GM18508 (cell line): ENCODE results near the gene CTCFL.
"Not testable (repeated sequence)": the region's sequence is repeated elsewhere in the genome, so short reads cannot be mapped to it uniquely, and the experiment has no call there.

Experiments
- ATAC-seq: cut with Tn5 transposase; IDR thresholded peaks from one replicate; pipeline ENCODE4 v1.9.1; 2021; ENCODE audit warnings: moderate number of reproducible peaks; ENCODE audit not compliant: insufficient read depth, unreplicated experiment

The CTCFL gene

DNA sequence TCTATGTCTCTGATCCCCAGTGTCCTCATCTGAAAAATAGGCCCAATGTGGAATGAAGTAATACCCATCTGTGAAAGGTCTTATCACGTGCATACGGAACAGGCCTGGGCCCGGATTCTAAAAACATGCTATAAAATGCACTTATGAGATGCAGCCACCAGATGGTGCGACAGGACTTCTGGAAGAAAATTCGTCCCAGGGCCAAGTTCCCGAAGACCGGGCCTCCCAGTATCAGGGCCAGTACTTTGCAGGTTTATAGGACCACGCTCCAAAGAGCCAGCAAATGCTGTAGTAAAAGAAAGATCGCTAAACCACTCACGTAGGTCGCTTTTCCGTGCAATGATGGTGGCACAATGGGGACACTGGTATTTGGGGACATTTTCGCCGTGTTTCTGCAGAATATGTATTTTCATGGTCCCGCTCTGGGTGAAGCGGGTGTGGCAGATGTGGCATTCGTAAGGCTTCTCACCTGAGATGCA is 10.6 kb downstream of the CTCFL start:
- no peak for ATAC-seq

DNA sequence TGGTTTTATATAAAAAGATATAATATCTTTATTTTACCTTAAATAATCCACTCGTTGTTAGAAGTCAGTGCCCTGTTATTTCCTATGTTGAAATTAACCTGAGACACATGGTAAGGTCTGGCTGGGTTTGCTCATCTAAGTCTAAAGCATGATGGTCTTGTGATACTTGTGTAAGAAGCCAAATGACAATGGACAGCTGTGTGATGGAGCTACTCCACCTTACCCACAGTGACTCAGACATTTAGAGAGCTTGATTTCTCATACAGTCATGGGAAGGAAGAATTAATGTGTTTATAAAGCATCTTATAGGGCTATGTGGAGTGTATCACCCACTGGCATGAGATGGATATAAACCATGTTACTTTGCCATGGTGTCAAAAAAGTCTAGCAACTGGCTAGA is 11.7 kb downstream of the CTCFL start:
- no peak for ATAC-seq

GRCh38 chr20:57512432-57512831 is 12.5 kb downstream of the CTCFL start:
- ATAC-seq = no peak

GRCh38 chr20:57511709-57512108 is 13.2 kb downstream of the CTCFL start:
- not testable (repeated sequence) for ATAC-seq

GRCh38 chr20:57509665-57510237 is 15.2 kb downstream of the CTCFL start:
- no peak for ATAC-seq

DNA sequence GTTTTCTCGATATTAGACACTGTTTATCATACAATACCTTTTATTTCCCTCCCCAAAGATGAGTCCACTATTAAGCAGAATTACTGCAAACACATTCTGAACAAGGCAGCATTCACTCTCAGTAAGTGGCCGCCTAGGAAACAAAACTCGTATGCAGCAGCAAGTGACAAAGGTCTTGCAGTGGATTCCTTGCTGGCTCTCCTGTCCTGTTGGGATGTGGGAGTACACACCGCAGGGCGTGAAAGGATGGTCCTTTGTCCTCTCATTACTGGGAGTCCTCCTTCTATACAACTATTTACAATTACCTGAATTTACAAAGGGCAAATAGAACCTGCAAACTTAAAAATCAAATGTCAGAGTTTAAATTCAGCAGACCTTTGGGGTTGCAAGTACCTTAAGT is 16.1 kb downstream of the CTCFL start:
- ATAC-seq = no peak

- no peak for ATAC-seq
These were observed 16.6 kb downstream of the CTCFL start for GRCh38 chr20:57508381-57508780.

DNA sequence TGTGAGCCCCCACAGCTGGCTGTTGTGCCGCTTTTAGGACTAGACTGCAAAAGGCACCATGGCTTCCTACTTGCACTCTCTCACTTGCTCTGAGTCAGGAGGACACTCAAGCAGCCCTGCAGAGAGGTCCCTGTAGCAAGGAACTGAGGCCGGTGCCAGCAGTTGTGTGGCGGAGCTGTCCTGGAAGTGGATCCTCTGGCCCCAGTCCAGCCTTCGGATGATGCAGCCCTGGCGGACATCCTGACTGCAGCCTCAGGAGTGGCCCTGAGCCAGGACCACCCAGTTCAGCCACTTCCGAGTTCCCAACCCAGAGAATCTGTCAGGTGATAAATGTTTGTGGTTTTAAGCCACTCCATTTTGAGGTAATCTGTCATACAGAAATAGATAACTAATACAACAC is 17.5 kb downstream of the CTCFL start:
- no peak for ATAC-seq

DNA sequence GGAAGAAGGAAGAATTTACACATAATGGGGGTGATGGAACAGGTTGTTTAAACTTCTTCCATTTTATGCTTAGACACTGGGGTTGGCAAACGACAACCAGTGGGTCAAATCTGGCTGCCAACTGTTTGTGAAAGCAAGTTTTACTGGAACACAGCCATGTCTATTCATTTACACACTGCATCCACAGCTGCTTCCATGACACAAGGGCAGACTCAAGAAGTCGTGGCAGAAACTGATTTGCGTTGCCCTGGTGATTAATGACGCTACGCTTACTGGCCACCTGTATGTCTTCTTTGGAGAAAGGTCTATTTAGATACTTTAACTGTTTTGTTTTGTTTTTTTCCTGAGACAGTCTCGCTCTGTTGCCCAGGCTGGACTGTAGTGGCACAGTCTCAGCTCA is 19.0 kb downstream of the CTCFL start:
- no peak for ATAC-seq

GRCh38 chr20:57504411-57504810 is 20.5 kb downstream of the CTCFL start:
- no peak for ATAC-seq

- no peak for ATAC-seq
These were observed 21.8 kb downstream of the CTCFL start for GRCh38 chr20:57503035-57503658.

DNA sequence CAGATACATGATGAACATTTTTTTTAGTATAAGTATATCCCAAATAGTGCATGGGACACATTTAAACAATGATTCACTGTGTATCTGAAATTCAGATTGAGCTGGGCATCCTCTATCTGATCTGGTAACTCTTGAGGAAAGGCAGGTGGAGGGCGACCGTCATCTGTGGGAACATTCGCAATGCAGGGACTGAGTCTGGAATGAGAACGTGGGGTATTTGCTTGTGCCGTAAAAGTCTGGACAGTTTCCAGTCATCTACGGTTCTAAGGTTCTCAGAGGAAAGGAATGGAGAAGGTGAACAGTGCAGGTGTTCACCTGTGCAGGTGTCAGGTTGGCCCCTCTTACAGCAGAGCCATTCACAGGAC is 22.6 kb downstream of the CTCFL start:
- ATAC-seq = no peak

- ATAC-seq = no peak
These were observed 23.2 kb downstream of the CTCFL start for GRCh38 chr20:57501461-57502335.

DNA sequence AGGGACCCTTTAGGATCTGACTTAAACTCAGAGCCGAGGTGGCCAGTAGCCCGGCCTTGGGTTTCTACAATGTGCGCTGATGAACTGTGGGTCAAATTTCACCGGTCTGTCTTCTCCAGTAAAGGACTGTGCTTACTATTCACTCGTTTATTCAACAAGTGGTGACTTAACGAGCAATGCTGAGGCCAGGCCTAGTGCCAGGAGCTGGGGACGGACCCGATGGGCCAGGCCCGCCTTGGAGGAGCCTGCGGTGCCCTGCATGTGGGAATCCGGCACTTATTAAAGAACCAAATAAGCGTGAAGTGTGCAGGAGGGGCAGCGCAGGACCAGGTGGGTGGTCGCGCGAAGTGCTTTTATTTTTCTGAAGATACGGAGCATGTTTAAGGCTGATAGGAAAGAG is 24.0 kb downstream of the CTCFL start:
- ATAC-seq = no peak

- no peak for ATAC-seq
These were observed 24.7 kb downstream of the CTCFL start for GRCh38 chr20:57500235-57500634.

- ATAC-seq = no peak
These were observed 25.3 kb downstream of the CTCFL start for GRCh38 chr20:57499676-57500075.

- ATAC-seq = no peak
These were observed 26.2 kb downstream of the CTCFL start for GRCh38 chr20:57498425-57499400.

GRCh38 chr20:57496592-57496991 is 28.3 kb downstream of the CTCFL start:
- ATAC-seq = no peak

DNA sequence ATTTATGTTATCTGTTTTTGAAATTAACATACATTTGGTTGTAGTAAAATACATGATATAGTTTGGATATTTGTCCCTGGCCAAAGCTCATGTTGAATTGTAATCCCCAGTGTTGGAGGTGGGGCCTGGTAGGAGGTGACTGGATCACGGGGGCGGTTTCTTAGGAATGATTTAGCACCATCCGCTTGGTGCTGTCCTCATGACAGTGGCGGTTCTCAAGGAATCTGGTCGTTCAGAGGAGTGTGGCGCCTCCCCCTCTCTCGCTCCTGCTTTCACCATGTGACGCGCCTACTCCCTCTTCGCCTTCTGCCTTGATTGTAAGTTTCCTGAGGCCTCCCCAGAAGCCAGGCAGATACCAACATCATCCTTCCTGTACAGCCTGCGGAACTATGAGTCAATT is 29.0 kb downstream of the CTCFL start:
- ATAC-seq = no peak

DNA sequence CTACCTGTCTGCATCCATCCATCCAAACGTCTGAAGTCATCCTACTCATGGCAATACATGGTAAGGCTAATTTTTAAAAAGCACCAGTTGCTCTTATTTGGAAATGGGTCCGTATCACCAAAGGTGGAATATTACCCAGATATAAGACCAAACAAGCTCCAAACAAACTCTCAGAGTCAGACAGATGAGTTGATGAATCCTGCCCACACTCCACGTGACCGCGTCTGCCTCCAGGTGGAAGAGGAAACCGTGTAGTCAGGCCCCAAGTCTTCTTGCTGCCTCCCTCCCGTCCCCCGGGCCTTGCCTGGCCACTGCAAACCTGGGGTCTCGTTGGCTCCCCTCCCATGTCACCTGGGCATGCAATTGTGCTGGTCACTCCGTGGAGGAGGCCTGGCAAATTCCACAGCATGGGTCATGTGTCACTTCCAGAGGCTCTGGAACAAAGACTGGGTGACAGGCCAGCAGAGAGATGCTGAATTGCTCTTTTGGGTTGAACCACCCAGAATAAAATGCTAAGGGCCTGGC is 31.8 kb downstream of the CTCFL start:
- no peak for ATAC-seq
